COLO829 (cell line): ENCODE measurements around the gene LCN6.

Source experiments
- DNase-seq: peaks from one replicate; pipeline ENCODE4 v3.0.0; 2012; ENCODE audit warnings: low spot score

The LCN6 gene

GRCh38 chr9:136743639-136744211 lies 4.6 kb downstream of the LCN6 start:
- DNase-seq: no peak

- DNase-seq: no peak
Observed at GRCh38 chr9:136742591-136743391, 5.5 kb downstream of the LCN6 start, which contains the start of gene LCN10. Gene LCN10, minus strand, starts transcription at chr9:136742940. Its CDS starts 37 bp downstream, at chr9:136742903.

- no peak for DNase-seq
Observed at GRCh38 chr9:136741883-136742571, 6.3 kb downstream of the LCN6 start.

GRCh38 chr9:136740971-136741882 lies 7.1 kb downstream of the LCN6 start:
- DNase-seq: no peak

GRCh38 chr9:136740491-136740890 lies 7.8 kb downstream of the LCN6 start:
- DNase-seq: no peak

- DNase-seq: no peak
Observed at GRCh38 chr9:136740069-136740468, 8.3 kb downstream of the LCN6 start.

- no peak for DNase-seq
Observed at GRCh38 chr9:136739509-136739908, 8.8 kb downstream of the LCN6 start.

GRCh38 chr9:136738960-136739359 lies 9.4 kb downstream of the LCN6 start:
- no peak for DNase-seq

GRCh38 chr9:136735812-136736480 lies 12.4 kb downstream of the LCN6 start:
- no peak for DNase-seq

- no peak for DNase-seq
Observed at GRCh38 chr9:136734837-136735496, 13.4 kb downstream of the LCN6 start.

GRCh38 chr9:136733611-136734010 lies 14.7 kb downstream of the LCN6 start:
- DNase-seq: no peak

GRCh38 chr9:136732444-136733178 lies 15.7 kb downstream of the LCN6 start:
- no peak for DNase-seq

GRCh38 chr9:136729926-136730325 lies 18.4 kb downstream of the LCN6 start:
- DNase-seq: no peak

- DNase-seq: no peak
Observed at GRCh38 chr9:136729144-136729543, 19.2 kb downstream of the LCN6 start.

- DNase-seq: peak; percentile 28
Observed at GRCh38 chr9:136728548-136729123, 19.7 kb downstream of the LCN6 start.

- peak; percentile 95 for DNase-seq
Observed at GRCh38 chr9:136728080-136728547, 20.2 kb downstream of the LCN6 start.

- DNase-seq: peak; percentile 61
Observed at GRCh38 chr9:136726631-136727191, 21.6 kb downstream of the LCN6 start.

- no peak for DNase-seq
Observed at GRCh38 chr9:136726118-136726517, 22.2 kb downstream of the LCN6 start.

- DNase-seq: peak; percentile 93
Observed at GRCh38 chr9:136725612-136726011, 22.7 kb downstream of the LCN6 start.
